GM19452 (cell line): ENCODE measurements around the gene SYCN.

Experiments
- ATAC-seq: cut with Tn5 transposase; IDR thresholded peaks from one replicate; pipeline ENCODE4 v1.9.1; 2021; ENCODE audit not compliant: unreplicated experiment

SYCN gene

DNA sequence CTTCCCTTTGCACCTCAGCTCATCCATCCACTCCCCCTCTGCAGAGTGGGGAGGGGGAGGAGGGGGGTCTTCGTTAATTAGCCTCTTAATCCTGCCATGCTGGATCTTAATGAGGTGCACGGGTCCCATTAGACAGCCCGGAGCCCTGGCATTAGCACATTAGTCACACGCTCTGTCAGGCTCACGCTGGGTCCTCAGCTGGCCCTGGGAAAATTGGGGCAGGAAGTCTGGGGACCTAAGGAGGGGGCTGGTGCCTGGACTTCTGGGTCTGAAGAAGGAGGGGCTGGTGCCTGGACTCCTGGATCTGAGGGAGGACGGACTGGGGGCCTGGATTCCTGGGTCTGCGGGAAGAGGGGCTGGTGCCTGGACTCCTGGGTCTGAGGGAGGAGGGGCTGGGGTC, 7.7 kb downstream of the SYCN start:
- ATAC-seq: no peak

DNA sequence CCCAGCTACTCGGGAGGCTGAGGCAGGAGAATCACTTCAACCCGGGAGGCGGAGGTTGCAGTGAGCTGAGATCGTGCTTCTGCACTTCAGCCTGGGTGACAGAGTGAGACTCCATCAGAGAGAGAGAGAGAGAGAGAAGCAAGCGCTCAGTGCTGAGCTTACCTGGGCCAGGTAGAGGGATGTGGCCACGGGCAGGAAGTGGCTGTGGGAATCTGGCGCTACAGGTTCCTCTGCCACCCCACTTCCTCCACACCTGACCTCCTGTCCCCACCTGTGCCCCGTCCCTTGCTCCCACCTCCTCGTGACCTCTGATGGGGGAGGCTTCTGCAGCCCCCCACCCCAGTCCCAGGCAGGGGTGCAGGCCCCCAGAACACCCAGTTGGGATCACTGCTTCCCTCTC, 8.3 kb downstream of the SYCN start:
- ATAC-seq: no peak

DNA sequence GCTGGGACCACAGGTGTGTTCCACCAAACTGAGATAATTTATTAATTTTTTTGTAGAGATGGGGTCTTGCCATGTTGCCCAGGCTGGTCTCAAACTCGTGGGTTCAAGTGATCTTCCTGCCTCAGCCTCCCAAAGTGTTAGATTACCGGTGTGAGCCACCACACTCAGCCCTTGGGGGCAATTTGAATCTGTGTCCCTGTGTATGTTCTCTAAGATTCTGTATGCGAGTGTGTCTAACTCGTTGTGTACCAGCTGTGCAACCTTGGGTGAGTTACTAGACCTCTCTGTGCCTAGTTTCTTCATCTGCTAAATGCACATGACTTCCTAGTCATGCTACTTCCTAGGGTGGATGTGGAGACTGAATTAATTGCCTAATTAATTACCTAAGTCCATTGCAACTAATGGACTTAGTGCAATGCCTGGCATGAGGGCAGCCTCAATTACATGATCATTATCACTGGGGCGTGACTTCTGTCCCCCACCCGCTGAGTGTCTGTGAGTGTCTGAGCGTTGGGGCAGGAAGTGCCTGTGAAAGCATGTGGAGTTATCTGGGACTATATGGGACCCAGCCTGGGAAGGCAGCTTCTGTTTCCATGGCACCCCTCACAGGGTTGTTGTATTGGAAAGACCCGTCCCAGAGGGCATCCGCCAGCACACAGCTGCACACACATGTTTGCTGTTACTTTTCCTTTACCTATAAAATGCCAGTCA, 9.1 kb downstream of the SYCN start:
- no peak for ATAC-seq

DNA sequence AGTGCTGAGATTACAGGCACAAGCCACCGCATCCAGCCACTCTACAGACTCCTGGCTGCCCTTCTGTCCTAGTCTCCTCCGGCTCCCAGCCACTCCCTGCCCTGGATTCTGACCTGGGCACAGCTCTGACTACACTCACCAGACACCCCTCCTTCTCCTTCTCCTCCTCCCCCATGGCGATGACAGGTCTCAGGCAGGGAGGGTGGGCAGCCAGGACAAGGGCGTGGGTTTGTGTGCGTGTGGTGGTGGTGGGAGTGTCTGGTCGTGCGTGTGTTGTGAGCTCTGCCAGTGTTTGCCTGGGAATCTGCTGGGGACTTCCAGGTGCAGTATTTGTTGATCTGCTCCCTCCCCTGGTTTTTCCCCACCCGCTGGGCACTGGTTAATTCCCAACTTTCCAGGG, 10.3 kb downstream of the SYCN start:
- ATAC-seq: no peak

DNA sequence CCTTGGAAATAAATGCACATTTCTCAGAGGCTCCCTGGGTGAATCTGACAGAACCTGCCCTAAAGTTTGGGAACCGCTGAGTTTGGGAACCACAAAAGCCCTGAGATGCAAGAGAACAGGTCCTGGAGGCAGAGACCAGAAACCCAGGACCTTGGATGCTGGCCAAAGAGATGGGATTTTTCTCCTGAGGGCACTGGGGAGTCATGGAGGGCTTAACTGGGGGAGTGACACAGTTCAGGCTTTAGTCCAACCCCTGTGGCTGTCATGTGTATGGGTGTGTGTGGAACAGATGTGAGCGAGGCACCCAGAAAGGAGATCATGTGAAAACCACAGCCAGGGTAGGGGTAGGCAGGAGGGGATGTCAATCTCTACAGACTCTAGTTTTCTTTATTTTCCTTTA, 11.2 kb downstream of the SYCN start:
- ATAC-seq: no peak

DNA sequence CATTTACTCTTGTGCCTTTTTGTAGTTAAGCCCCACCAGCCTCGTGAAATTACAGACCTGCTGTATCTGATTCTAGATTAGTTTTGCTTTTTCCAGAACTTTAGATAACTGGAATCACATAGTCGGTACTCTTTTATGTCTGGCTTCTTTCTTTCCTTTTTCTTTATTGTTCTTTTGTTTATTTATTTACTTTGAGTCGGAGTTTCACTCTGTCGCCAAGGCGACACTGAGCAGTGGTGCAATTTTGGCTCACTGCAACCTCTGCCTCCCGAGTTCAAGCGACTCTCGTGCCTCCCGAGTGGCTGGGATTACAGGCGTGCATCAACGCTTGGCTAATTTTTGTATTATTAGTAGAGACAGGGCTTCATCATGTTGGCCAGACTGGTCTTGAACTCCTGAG, 13.3 kb downstream of the SYCN start:
- ATAC-seq: no peak

DNA sequence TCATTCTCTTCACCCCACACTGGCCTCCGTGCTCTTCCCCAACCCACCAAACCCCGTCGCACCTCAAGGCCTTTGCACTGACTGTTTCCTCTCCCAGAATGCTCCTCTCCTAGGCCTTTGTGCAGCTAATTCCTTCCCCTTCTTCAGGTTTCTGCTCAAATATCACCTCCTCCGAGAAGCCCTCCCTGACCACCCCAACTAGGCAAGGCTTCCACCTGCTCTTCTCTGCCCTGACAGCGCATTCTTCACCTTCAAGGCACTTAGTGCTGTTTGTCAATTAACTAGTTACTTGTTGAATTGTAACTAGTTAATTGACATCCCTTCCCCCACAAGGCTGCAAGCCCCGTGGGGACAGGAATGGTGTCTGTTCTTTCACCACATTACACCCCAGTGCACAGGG, 15.1 kb downstream of the SYCN start:
- no peak for ATAC-seq

DNA sequence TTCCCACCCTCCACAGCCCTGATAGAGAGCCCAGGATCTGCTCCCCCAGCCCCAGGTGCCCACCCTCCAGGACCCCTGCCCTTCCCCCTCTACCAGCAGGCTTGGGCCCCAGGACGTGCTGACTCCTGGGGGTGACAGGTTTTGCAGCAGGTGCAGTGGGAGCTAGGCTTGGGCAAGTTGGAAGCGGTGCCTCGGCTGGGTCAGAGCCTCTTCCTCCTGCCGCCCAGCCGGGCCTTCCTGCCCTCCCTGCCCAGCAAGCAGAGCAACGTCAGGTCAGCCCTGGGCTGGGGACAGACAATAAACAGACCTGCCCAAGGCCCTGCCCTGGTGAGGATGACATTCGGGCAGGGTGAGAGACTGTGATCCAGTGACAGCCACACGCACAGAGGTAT, 16.5 kb downstream of the SYCN start:
- no peak for ATAC-seq

DNA sequence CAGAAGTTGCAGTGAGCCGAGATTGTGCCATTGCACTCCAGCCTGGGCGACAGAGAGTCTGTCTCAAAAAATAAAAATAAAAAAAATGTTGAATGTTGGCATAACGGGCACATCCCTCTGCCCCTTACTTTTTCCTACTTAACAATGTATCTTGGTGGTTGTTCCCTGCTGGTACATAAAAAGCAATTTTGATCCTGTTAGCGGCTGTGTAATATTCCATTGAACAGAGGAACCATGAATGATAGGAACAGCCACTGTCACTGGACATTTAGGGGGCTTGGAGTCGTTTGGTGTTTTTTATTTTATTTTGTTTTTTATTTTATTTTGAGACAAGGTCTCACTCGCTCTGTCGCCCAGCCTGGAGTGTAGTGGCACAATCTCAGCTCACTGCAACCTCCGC, 17.7 kb downstream of the SYCN start:
- no peak for ATAC-seq

DNA sequence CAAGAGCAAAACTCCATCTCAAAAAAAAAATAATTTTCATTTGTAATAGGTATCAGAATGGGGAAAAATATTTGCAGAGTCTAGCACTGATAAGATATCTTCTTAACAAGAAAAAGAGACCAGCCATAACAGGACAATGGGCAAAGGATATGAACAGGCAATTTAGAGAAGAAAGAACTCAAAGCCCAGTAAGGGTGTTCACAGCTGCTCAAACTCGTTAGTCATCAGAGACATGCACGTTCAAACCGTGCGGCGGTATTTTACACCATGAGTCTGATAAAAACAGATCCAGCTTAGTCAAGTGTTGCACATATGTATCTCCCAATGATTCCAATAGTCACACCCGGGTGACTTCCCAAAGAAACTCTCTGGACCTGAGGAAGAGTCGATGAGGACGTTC, 21.0 kb downstream of the SYCN start:
- no peak for ATAC-seq

DNA sequence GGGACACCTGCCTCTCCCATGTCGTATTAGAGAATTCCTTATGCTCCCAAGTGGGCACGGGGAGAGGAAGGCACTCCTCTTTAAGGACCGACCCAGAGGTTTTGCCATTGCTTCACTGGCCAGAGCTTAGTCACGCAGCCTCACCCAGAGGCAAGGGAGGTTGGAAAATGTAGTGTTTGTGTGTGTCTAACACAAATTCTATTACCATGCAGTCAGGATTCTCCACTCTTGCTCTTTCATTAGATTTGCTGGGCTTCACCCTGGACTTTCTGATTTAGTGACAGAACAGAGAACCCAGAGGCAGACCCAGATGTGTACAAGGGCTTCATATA, 21.9 kb downstream of the SYCN start:
- ATAC-seq: no peak

DNA sequence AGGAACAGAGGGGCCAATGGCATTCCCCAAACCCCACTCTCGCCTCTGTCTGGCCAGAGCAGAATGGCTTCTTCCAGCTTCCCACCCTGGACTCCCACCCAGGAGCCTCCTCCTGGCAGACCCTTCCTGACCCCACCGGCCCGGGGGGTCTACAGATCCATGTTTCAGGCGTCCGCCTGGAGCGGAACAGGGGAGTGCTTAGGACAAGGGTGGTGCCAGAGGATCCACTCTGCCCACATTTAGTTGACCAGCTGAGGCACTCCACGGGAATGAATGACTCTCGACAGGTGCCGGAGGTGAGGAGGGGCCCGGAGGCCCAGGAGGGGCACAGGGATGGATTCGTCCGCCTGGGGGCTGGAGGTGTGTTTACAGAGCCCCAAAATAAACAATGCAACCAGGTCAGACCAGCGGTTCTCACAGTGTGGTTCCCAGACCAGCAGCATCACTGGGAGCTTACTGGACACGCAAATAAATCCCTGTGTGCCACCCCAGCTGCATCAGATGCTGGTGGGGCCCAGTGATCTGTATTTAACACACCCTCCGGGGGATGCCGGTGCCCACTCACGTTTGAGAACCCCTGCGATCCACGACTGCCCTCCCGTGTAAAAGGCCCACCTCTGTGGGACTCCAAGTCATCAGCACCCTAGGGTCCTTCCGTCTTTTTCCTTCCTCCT, 22.4 kb downstream of the SYCN start:
- no peak for ATAC-seq

DNA sequence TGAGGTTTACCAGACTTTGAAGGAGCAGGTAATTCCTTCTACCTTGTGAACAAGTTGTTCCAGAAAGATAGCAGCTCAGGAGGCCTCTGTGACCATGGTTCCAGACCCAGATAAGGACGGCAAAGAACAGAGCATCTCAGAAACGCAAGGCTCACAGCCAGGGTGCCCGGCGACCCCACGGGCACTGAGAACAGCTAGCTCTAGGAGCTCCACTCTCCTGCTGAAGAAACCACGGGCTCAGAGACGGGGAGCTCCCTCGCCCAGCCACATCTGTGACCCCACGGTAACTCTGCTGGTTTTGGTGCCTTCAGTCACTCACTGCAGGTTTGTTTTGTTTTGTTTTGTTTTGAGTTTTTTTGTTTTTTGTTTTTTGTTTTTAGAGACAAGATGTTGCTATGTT, 23.3 kb downstream of the SYCN start:
- ATAC-seq: no peak

DNA sequence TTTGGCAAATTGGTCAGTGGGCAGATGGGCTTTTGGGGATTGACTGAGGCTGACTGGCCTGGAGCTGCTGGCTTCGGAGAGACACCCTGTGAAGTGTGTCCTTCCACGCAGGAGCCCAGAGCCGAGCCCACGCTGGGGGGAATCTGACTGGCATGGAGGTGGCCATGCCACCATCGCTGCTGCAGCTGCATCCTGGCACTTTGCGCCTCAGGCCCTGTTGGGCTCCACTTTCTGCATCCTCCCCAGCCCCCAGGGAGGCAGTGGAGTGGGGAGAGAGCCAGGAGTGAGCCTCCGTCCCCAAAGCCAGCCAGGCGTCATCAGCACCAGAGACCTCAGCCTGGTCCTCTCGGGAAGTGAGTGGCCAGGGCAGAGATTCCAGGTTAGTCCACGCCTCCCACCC, 24.3 kb downstream of the SYCN start:
- no peak for ATAC-seq

DNA sequence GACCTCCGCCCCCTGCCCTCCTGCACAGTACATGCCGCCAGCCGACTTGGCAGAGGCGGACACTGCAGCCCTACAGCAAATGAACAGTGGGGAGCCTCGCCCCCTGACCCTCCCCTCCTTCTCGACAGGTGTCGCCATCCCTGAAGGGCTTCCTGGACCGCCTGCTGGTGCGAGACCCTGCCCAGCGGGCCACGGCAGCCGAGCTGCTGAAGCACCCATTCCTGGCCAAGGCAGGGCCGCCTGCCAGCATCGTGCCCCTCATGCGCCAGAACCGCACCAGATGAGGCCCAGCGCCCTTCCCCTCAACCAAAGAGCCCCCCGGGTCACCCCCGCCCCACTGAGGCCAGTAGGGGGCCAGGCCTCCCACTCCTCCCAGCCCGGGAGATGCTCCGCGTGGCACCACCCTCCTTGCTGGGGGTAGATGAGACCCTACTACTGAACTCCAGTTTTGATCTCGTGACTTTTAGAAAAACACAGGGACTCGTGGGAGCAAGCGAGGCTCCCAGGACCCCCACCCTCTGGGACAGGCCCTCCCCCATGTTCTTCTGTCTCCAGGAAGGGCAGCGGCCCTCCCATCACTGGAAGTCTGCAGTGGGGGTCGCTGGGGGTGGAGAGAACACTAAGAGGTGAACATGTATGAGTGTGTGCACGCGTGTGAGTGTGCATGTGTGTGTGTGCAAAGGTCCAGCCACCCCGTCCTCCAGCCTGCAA, 25.6 kb downstream of the SYCN start:
- ATAC-seq: no peak

DNA sequence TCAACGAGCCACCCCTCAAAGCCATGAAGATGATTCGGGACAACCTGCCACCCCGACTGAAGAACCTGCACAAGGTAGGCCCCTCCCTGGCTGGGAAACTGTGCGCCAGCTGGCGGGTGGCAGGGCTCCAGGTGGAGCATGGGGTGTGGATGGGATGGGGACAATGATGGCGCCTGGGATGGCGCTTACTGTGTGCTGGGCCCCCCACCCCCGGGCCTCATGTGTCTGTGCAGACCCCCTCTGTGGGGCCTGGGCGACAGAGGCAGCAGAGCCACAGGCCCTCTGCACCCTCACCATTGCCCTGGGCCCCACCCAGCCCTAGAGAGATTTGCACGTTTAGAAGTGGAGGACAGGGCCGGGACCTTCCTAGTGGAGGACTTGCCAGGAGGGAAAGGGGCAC, 26.3 kb downstream of the SYCN start:
- ATAC-seq: no peak

DNA sequence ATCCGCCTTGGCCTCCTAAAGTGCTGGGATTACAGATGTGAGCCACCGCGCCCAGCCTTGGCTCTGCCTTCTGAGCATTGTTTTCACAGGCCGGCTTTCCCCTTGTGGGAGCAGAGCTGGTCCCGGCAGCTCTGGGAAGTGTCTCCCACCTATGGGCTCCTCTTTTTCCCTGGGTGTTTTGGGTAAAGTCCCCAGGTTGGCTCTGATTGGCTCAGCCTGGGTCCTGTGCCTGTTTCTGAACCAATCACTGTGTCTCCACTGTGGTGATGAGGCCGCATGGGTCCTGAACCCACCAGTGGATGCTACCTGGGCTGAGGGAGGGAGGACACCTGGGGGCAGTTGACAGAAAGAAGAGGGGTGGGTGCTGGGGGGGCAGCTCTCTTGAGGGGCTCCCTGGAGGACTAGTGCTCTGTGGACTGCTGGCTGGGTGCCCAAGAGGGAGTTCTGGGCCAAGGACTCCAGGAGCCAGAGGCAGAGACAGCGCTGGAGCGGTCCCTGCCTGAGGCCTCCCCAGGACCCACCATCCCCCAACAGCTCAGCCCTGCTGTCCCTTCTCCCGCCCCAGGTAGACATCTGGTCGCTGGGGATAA, 26.9 kb downstream of the SYCN start:
- no peak for ATAC-seq

DNA sequence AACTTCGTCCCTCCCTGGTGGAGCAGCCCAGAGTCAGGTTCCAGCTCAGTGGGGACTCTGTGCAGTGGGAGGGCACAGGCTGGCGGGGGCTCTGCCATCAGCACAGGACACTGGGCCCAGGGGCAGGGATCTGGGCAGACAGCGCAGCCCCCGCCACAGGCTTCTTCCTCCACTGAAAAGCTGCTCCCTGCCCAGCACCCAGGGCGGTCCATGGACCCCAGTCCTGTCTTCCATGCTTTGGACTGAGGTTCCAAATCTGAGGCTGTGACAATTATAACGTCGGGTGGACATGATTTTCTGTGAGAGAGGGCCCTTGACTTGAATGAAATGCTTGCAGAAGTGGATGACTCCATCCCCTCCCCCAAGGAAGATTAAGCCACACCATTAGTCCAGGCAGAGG, 28.5 kb downstream of the SYCN start:
- no peak for ATAC-seq

DNA sequence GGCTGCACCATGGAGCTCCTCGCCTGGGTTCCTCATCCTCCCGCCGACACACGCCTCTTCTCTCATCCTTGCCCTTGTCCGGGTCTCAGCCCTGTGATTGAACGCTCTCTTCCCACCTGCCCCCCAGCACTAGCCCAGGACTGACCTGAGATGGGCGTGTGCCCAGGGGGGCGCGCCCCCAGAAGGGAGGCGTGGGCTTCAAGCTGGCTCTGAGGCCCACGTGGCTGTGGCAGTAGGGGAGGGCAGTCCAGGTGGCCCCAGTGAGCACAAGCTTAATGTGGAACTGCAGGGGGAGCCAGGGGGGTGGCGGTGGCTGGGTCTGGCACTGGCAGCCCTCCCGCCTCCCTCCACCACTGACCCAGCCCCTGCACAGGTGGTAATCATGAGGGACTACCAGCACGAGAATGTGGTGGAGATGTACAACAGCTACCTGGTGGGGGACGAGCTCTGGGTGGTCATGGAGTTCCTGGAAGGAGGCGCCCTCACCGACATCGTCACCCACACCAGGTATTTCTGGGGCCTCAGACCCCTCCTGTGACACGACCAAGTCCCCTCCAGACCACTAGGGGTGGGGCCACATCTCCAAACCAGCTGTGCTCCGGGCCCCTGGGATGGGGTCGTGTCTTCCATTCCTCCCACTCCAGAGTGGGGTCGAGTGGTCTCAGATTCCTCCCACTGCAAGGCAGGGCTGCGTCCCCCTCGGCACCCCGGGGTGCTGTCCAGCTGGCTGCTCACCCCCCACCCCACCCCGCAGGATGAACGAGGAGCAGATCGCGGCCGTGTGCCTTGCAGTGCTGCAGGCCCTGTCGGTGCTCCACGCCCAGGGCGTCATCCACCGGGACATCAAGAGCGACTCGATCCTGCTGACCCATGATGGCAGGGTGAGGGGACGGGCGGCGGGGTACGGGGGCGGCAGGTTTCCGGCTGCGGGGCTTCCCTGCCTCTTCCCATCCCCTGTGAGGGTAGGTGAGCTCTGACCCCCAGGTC, 29.2 kb downstream of the SYCN start:
- ATAC-seq: no peak

DNA sequence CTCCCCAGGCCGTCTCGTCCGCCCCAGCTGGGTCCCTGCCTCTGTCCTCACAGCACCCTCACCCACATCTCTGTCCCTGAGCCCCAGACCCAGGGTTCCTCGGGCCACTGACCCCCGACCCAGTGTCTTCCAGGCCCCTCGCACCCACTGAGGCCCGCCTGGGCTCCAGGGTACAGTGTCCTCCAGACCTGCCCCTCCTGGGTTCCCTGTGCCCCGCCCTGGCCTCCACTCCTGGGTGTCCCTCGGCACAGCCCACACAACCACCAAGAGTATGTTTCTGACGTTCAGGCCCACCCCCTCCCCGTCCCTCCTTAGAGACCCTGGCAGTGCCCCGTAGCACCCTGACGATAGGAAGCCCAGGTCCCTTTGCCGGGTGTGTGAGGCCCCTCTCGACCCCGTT, 29.9 kb downstream of the SYCN start:
- ATAC-seq: no peak

DNA sequence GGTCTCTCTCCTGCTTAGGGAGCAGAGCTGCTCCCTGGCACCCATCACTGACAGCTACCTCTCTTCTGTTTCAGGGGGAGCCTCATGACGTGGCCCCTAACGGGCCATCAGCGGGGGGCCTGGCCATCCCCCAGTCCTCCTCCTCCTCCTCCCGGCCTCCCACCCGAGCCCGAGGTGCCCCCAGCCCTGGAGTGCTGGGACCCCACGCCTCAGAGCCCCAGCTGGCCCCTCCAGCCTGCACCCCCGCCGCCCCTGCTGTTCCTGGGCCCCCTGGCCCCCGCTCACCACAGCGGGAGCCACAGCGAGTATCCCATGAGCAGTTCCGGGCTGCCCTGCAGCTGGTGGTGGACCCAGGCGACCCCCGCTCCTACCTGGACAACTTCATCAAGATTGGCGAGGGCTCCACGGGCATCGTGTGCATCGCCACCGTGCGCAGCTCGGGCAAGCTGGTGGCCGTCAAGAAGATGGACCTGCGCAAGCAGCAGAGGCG, 30.5 kb downstream of the SYCN start:
- no peak for ATAC-seq
